Gastrocnemius medialis (tissue), 4 donors: ENCODE data around the gene IFNGR2.

Experiments used
- POLR2A ChIP-seq, 2 donors: fragments of 450-650 bp; IDR thresholded peaks; one replicate each; pipeline ENCODE4 v1.6.1; 2017; ENCODE audit warnings: antibody characterized with exemption in 2 of 2, mild to moderate bottlenecking in 2 of 2, moderate library complexity in 2 of 2
- TF ChIP-seq, protein P1 (sequence below), 5 experiments: fragments of 450-650 bp in 3 of 5; fragments of 200-600 bp in 2 of 5; sonication (generic) in 2 of 5; IDR thresholded peaks in 4 of 5; conservative IDR thresholded peaks in 1 of 5; 1 replicate in 4 of 5; 2 replicates in 1 of 5; pipeline ENCODE4 v1.5.1; 2016 to 2019; ENCODE audit warnings: antibody characterized with exemption in 5 of 5, mild to moderate bottlenecking in 3 of 5, moderate library complexity in 3 of 5

DNA sequence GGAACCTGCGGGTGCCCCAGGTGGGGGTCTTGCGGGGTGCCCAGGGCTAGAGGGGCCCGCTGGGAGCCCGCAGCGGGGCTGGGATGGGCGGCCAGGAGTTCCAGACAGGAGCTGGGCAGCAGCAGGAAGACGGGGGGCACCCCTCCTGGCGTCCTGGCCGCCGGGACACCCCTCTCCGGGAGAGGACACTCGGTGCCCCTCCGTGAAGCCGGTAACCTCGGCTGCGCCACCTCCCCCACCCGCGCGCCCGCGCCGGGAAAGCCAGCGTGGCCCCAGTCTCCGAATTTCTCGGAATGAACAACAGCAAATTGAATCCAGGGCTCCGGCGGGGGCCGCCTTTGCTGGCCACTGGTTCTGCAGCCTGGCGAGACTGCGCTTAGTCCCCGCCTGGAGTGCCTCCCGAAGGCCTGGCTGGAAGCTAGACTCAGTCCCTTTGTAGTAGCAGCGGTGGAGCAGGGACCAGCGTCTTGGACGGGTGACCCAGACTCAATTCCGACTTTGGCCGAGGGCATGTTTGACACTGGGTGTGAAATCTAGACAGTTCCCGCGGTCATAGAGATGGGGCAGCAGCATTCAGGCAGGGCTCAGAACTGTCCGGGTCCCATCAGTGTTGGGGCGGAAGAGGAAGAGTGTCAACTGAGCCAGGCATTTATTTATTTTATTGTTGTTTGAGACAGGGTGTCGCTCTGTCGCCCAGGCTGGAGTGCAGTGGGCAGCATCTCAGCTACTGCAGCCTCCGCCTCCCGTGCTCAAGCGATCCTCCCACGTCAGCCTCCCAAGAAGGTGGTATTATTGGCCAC lies 773 bp downstream of the IFNGR2 start:
- TF ChIP-seq POLR2A (IDR thresholded peaks at IDR 0.05), result no peak
- TF ChIP-seq, protein P1, sequence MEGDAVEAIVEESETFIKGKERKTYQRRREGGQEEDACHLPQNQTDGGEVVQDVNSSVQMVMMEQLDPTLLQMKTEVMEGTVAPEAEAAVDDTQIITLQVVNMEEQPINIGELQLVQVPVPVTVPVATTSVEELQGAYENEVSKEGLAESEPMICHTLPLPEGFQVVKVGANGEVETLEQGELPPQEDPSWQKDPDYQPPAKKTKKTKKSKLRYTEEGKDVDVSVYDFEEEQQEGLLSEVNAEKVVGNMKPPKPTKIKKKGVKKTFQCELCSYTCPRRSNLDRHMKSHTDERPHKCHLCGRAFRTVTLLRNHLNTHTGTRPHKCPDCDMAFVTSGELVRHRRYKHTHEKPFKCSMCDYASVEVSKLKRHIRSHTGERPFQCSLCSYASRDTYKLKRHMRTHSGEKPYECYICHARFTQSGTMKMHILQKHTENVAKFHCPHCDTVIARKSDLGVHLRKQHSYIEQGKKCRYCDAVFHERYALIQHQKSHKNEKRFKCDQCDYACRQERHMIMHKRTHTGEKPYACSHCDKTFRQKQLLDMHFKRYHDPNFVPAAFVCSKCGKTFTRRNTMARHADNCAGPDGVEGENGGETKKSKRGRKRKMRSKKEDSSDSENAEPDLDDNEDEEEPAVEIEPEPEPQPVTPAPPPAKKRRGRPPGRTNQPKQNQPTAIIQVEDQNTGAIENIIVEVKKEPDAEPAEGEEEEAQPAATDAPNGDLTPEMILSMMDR (IDR thresholded peaks at IDR 0.05 in 4 of 5, conservative IDR thresholded peaks at IDR 0.05 in 1 of 5), result no peak
